GM12874 (cell line): ENCODE results near the gene PRKCB.

Experiments used
- TF ChIP-seq, protein P1 (sequence below): IDR thresholded peaks from 2 replicates; pipeline ENCODE4 v1.5.1; 2011; ENCODE audit warnings: low read depth, mild to moderate bottlenecking, control low read depth, low read length, moderate library complexity; ENCODE audit not compliant: insufficient read depth

Gene PRKCB

DNA sequence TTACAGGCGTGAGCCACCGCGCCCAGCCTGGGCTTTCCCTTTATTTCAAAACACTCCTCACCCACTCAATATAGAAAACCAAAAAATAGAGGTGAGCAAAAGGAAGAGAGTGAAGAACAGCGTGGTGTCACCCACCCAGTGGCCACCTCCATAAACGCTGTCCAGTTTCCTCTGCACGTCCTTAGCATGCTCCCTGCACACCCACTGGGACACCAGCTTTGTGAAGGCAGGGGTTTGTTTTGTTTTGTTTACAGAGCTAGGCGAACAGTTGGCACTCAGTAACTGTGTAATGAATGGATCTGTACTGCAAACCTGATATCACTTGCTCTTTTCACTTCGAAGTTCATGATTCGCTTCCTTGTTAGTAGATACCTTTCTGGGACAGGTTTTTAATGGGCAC is 73.0 kb downstream of the PRKCB start:
- TF ChIP-seq, protein P1, sequence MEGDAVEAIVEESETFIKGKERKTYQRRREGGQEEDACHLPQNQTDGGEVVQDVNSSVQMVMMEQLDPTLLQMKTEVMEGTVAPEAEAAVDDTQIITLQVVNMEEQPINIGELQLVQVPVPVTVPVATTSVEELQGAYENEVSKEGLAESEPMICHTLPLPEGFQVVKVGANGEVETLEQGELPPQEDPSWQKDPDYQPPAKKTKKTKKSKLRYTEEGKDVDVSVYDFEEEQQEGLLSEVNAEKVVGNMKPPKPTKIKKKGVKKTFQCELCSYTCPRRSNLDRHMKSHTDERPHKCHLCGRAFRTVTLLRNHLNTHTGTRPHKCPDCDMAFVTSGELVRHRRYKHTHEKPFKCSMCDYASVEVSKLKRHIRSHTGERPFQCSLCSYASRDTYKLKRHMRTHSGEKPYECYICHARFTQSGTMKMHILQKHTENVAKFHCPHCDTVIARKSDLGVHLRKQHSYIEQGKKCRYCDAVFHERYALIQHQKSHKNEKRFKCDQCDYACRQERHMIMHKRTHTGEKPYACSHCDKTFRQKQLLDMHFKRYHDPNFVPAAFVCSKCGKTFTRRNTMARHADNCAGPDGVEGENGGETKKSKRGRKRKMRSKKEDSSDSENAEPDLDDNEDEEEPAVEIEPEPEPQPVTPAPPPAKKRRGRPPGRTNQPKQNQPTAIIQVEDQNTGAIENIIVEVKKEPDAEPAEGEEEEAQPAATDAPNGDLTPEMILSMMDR, result no peak

DNA sequence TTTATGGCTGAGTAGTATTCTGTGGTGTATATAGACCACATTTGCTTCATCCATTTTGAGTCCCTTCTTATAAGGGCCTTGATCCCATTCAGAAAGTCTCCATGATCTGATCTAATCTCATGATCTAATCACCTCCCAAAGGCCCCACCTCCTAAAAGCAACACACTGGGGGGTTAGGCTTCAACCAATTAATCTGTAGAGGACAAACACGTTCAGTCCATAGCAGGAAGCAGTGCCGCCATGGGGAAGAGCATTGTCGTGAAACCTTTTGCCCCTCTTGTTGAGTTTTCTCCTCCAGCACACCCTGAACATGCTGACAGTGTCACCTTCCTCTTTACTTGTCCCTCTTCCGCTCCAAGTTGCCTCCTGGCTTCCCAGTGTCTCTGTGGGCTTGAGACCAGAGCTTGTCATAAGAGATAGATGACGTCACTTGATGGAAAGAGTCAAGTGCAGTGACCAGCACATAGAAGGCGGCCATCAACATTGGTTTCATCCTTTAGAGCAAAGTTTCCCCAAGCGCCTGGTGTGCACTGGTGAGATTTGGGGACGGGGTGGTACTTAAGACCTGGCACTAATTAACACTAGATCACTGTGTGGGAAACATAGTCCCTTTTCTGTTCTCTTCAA is 74.1 kb downstream of the PRKCB start:
- TF ChIP-seq, protein P1, result no peak

DNA sequence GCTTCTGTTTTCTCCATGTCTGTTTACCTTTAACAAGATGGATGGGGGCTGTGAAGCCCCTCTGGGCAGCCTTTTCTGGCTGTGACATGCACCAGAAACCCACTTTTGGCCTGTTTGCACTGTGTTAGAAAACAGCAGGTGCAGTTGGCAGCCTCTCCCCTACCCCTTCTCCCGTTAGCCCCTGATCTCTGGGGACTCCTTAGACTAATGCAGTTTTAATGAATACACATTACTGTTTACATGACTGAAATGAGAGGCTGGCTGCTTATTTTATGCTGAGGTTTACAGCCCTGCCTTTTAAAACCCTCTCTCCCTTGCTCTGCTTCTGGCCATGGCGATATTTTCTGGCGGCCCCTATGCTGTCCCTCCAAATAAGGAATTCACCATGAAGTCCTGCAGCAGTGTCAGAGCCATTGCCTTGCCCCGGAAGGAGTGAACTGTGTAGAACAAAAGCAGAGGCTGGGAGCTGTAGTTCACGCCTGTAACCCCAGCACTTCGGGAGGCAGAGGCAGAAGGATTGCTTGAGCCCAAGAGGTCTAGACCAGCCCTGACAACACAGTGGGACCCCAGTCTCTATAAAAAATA is 79.3 kb downstream of the PRKCB start:
- TF ChIP-seq, protein P1, result no peak

DNA sequence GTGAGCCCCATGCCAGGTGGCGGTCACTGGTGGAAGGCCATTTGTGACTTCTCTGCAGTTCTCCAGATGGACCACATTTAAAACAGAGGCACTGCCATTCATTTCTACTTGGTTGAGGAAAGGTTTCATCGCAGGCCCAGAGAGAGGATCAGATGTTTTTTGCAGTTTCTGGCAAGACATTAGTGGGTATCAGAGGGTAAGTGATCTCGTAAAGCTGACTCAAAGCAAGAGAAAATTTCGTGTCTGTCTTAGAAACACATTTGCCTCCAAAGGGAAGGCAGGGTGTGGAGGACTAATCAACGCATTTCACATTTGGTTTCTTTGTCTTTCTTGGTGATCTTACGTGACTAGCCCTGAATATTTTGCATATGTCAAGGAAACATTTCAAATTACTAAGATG is 81.8 kb downstream of the PRKCB start:
- TF ChIP-seq, protein P1, result no peak

DNA sequence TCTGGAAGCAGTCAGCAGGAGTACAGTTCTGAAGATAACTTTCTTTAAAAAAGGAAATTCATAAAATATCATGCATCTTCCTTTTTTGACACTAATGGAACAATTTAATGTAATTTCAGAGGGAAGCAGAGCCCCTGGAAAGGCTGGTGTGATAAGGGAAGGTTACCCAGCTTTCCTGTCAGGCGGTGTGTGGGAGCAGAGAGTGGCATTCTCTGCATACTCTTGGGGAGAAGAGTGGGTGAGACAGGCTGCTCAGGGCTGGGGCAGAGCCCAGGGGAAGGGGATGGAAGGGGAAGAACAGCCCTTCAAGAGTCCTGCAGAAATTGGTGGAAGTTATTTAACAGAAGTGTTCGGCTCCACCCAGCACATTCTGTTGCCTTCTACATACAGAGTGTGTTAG is 84.7 kb downstream of the PRKCB start:
- TF ChIP-seq, protein P1, result no peak

DNA sequence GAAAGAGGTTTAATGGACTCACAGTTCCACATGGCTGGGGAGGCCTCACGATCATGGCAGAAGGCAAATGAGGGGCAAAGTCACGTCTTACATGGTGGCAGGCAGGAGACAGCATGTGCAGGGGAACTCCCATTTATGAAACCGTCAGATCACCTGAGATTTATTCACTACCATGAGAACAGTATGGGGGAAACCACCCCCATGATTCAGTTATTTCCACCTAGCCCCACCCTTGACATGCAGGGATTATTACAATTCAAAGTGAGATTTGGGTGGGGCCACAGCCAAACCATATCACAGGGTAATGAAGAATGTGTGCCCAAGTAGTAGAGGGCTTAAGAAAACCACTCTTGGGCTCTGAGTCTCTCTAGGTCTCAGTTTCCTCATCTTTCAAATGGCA is 85.1 kb downstream of the PRKCB start:
- TF ChIP-seq, protein P1, result no peak

DNA sequence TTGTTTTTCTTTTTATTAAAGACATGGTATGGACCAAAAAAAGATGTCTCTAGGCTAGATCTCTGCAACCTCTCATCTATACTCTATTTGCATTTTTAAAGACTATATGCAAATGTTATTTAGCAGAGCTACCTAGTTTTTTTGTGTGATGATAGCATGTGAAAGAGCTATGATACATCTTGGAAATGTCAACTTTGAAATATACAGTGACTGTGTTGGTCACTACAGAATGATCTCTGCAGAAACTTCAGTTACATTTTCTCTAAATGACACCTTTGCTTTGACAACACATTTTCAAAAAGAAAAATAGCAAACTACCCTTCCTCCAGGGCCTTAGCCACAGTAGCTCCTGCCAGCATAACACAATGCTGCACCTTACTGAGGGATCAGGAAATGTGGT is 86.6 kb downstream of the PRKCB start:
- TF ChIP-seq, protein P1, result no peak
